Glutamatergic neuron (in vitro differentiated cells): ENCODE results near the gene EXOC6B. TPM values are rescaled to one million over a fixed set of nuclear protein-coding genes. Genes with fewer than 3 reads are reported as not detected.

ENCODE experiments used
- DNase-seq: peaks from one replicate; pipeline ENCODE4 v3.0.0; 2022
- H3K27ac Mint-ChIP-seq: one replicate; pipeline ENCODE4 v1.8.0; 2020; ENCODE audit warnings: mild to moderate bottlenecking, mixed read lengths, inconsistent platforms; ENCODE audit not compliant: unreplicated experiment
- H3K27me3 Mint-ChIP-seq: one replicate; pipeline ENCODE4 v1.8.0; 2020; ENCODE audit warnings: mild to moderate bottlenecking, moderate library complexity, mixed read lengths, inconsistent platforms; ENCODE audit not compliant: unreplicated experiment
- H3K36me3 Mint-ChIP-seq: one replicate; pipeline ENCODE4 v1.8.0; 2020; ENCODE audit warnings: mild to moderate bottlenecking, mixed read lengths, inconsistent platforms; ENCODE audit not compliant: unreplicated experiment
- H3K4me1 Mint-ChIP-seq: one replicate; pipeline ENCODE4 v1.8.0; 2020; ENCODE audit warnings: mild to moderate bottlenecking, low read depth, mixed read lengths, inconsistent platforms; ENCODE audit not compliant: unreplicated experiment
- H3K4me3 Mint-ChIP-seq: one replicate; pipeline ENCODE4 v1.8.0; 2020; ENCODE audit warnings: mild to moderate bottlenecking, mixed read lengths, inconsistent platforms; ENCODE audit not compliant: unreplicated experiment
- H3K9me3 Mint-ChIP-seq: one replicate; pipeline ENCODE4 v1.8.0; 2020; ENCODE audit warnings: mild to moderate bottlenecking, moderate library complexity, mixed read lengths, inconsistent platforms; ENCODE audit not compliant: unreplicated experiment
- total RNA-seq: library from RNA; stranded (reverse); fragmentation: NEBNext Ultra II Directional; extraction: Animal tissue kit (Norgen Biotek cat#: 25700); gene quantifications from one replicate; pipeline ENCODE4 v1.2.1, GENCODE V29; 2021; ENCODE audit not compliant: unreplicated experiment
- TF ChIP-seq, protein P1 (sequence below): fragments of 200-600 bp; sonication (generic); IDR thresholded peaks from one replicate; pipeline ENCODE4 v1.5.0; 2021; ENCODE audit not compliant: partially characterized antibody, unreplicated experiment

Gene EXOC6B
- total RNA-seq, 1 donor from 2014 or later: 34.5 TPM

GRCh38 chr2:72148837-72149555 is 676.8 kb downstream of the EXOC6B start:
- DNase-seq: peak; percentile 61
- H3K9me3 Mint-ChIP-seq: peaks cover 20% of the 10 kb centered on the region
- no peaks in the 10 kb centered on the region for H3K36me3 Mint-ChIP-seq
- H3K4me3 Mint-ChIP-seq: peak overlapping the region; percentile 97
- peaks cover 27% of the 10 kb centered on the region for H3K27me3 Mint-ChIP-seq
- no peak overlapping the region for H3K27ac Mint-ChIP-seq
- TF ChIP-seq, protein P1, sequence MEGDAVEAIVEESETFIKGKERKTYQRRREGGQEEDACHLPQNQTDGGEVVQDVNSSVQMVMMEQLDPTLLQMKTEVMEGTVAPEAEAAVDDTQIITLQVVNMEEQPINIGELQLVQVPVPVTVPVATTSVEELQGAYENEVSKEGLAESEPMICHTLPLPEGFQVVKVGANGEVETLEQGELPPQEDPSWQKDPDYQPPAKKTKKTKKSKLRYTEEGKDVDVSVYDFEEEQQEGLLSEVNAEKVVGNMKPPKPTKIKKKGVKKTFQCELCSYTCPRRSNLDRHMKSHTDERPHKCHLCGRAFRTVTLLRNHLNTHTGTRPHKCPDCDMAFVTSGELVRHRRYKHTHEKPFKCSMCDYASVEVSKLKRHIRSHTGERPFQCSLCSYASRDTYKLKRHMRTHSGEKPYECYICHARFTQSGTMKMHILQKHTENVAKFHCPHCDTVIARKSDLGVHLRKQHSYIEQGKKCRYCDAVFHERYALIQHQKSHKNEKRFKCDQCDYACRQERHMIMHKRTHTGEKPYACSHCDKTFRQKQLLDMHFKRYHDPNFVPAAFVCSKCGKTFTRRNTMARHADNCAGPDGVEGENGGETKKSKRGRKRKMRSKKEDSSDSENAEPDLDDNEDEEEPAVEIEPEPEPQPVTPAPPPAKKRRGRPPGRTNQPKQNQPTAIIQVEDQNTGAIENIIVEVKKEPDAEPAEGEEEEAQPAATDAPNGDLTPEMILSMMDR: no peak
- peaks cover 16% of the 10 kb centered on the region for H3K4me1 Mint-ChIP-seq

- peak overlapping the region; percentile 97 for H3K4me3 Mint-ChIP-seq
- no peaks in the 10 kb centered on the region for H3K36me3 Mint-ChIP-seq
- peaks cover 30% of the 10 kb centered on the region for H3K27me3 Mint-ChIP-seq
- no peak for DNase-seq
- TF ChIP-seq, protein P1: no peak
- H3K4me1 Mint-ChIP-seq: peaks cover 16% of the 10 kb centered on the region
- H3K9me3 Mint-ChIP-seq: peaks cover 20% of the 10 kb centered on the region
- H3K27ac Mint-ChIP-seq: no peak overlapping the region
Measured at GRCh38 chr2:72148003-72148836, 677.6 kb downstream of the EXOC6B start.

DNA sequence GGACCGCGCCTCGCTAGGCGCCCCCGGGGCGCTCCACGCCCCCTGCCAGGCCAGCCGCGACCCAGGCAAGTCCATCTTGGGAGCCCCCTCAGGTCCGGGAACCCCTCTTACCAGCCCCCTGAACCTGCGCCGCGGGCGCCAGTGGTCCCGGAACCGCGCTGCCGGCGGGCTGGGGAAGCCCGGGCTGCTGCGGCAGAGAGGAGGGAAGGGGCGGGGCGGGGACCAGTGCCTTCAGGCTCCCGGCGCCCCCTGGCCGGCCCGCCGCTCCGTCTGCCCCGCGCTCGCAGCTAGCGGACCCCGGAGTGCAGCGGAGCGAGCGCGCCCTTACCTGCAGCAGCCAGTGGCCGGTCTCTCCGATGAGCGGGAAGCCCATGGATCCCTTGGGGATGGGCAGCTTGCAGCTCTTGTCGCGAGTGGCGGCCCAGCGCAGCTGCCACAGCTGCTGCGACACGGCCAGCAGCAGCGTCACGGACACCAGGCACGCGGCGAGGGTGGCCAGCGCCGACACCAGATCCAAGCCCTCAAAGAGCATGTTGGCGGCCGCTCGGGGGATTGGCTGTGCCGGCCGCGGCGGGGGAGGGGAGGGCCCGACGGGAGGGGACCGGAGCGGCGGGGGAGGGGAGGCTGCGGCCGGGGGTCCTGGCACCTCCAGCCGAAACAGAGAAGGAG is 678.4 kb downstream of the EXOC6B start, which contains the start of gene CYP26B1:
Gene CYP26B1 (minus strand): TSS at position 560 of the 669 bp plus-strand sequence. CDS start 28 bp downstream, at position 532.
- H3K27ac Mint-ChIP-seq: peak within 1 kb of the TSS; percentile 5
- DNase-seq: peak; percentile 68
- H3K4me1 Mint-ChIP-seq: peaks cover 12% of the 10 kb centered on the region
- peaks cover 27% of the 10 kb centered on the region for H3K27me3 Mint-ChIP-seq
- peak within 1 kb of the TSS; percentile 97 for H3K4me3 Mint-ChIP-seq
- no peaks in the 10 kb centered on the region for H3K36me3 Mint-ChIP-seq
- peaks cover 18% of the 10 kb centered on the region for H3K9me3 Mint-ChIP-seq
- TF ChIP-seq, protein P1: no peak

DNA sequence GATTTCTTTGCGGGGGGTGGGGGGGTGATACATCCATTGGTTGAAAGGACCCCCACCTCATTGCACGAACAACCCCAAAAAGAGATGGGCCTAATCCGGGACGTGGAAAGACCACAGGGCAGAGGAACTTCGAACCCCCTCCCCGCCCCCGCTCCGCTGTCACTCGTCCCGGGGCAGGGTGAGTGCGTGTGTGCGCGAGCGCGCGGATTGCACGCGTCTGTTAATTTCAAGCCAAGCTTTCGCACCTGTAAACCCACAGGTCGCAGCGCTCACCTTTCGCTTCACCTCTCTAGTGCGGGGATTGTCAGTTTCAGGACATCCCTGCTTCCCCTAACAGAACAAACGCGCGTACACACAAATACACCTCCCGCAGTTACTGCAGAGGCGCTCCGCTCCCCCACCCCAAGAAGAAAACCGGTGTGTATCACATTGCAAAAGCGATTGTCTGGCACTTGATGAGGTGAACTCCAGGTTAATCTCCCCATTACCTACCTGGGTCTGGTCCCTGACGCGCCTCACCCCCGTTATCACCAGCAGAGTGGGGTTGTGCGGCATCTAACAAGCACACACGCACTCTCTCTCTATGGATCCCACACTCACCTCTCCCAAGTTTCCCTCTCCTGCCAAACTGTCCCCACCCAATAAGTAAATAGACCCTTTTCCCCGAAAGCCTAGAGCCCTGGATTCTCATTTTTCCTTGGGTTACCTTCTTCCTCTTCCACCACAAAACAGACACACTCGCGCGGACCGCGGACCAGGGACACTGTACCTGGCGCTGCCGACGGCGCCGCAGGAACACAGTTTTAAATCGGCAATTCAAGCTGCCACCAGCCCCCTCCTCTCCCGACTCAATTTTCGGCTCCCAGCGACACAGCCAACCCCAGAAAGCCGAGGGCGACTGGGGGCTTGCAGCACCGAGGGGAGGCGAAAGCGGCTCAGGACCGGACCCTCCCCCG is 679.2 kb downstream of the EXOC6B start:
- H3K27ac Mint-ChIP-seq: peak overlapping the region; percentile 5
- peak overlapping the region; percentile 92 for H3K4me3 Mint-ChIP-seq
- no peak for DNase-seq
- H3K4me1 Mint-ChIP-seq: peaks cover 14% of the 10 kb centered on the region
- peaks cover 27% of the 10 kb centered on the region for H3K27me3 Mint-ChIP-seq
- TF ChIP-seq, protein P1: no peak
- H3K36me3 Mint-ChIP-seq: no peaks in the 10 kb centered on the region
- H3K9me3 Mint-ChIP-seq: peaks cover 18% of the 10 kb centered on the region
